ENCODE measurements around the gene INHBB.

Gene INHBB

GRCh38 chr2:120302301-120302700 is 43.6 kb upstream of the INHBB start:
- in situ Hi-C loops (cut with MboI; ENCODE audit: low sequenced_read_pairs, unreplicated experiment) = no loop called here
- no peak for DNase-seq (ENCODE audit: low spot score)
- TF ChIP-seq, protein P1, sequence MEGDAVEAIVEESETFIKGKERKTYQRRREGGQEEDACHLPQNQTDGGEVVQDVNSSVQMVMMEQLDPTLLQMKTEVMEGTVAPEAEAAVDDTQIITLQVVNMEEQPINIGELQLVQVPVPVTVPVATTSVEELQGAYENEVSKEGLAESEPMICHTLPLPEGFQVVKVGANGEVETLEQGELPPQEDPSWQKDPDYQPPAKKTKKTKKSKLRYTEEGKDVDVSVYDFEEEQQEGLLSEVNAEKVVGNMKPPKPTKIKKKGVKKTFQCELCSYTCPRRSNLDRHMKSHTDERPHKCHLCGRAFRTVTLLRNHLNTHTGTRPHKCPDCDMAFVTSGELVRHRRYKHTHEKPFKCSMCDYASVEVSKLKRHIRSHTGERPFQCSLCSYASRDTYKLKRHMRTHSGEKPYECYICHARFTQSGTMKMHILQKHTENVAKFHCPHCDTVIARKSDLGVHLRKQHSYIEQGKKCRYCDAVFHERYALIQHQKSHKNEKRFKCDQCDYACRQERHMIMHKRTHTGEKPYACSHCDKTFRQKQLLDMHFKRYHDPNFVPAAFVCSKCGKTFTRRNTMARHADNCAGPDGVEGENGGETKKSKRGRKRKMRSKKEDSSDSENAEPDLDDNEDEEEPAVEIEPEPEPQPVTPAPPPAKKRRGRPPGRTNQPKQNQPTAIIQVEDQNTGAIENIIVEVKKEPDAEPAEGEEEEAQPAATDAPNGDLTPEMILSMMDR (IDR thresholded peaks at IDR 0.05; ENCODE audit: borderline replicate concordance, control extremely low read depth, extremely low read depth, insufficient read depth, missing control alignments) = no peak

GRCh38 chr2:120303177-120303576 is 42.8 kb upstream of the INHBB start:
- in situ Hi-C loops (cut with MboI; ENCODE audit: low sequenced_read_pairs, unreplicated experiment) = no loop called here
- TF ChIP-seq, protein P1 (IDR thresholded peaks at IDR 0.05; ENCODE audit: borderline replicate concordance, control extremely low read depth, extremely low read depth, insufficient read depth, missing control alignments) = no peak
- DNase-seq (ENCODE audit: low spot score) = no peak

DNA sequence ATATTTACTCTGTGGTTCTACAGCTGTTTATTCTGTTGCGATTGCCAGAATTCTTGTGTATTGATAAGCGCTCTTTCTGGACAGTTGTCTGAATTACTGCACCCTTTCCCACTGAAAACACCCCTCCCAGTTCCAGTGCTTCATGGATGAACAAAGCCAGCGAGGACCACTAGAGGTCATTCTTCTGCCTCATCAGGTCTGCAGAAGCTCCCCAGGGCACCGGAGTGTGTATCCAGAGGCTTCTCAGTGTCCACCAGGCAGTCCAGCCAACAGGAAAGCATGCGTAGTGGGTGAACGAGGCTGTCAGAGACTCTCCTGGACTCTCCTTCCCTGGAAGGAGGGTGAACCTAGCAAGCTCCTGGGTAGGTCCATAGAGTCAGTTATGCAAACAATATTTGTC is 40.6 kb upstream of the INHBB start:
- DNase-seq (ENCODE audit: low spot score) = no peak
- TF ChIP-seq, protein P1 (IDR thresholded peaks at IDR 0.05; ENCODE audit: borderline replicate concordance, control extremely low read depth, extremely low read depth, insufficient read depth, missing control alignments) = peak; percentile 28
- in situ Hi-C loops (cut with MboI; ENCODE audit: low sequenced_read_pairs, unreplicated experiment) = no loop called here

DNA sequence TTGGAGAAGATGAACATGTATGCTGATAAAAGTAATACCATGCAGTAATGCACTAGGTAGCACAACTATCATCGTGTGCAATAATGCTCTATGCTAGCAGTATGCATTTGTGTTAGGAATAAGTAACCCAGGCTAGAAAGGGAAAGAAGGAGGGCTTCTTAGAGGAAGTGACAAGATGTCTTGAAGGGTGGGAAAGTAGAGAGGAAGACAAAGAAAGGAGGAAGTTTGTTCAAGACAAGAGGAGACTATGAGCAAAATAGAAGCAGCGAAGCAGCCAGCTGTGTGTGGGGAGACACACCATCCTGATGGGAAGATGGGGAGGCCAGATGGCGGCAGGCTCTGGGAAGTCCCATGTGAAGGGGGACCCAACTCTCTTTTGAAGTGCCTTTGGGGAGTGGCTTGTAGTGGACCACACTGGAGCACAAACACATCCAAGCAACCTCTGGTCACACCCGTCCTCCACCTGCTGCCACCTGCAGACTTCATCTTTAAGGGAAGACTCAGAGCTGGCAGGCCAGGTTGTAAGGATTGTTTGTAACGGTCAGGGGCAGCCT is 39.9 kb upstream of the INHBB start:
- TF ChIP-seq, protein P1 (IDR thresholded peaks at IDR 0.05; ENCODE audit: borderline replicate concordance, control extremely low read depth, extremely low read depth, insufficient read depth, missing control alignments) = no peak
- in situ Hi-C loops (cut with MboI; ENCODE audit: low sequenced_read_pairs, unreplicated experiment) = no loop called here
- DNase-seq (ENCODE audit: low spot score) = no peak

DNA sequence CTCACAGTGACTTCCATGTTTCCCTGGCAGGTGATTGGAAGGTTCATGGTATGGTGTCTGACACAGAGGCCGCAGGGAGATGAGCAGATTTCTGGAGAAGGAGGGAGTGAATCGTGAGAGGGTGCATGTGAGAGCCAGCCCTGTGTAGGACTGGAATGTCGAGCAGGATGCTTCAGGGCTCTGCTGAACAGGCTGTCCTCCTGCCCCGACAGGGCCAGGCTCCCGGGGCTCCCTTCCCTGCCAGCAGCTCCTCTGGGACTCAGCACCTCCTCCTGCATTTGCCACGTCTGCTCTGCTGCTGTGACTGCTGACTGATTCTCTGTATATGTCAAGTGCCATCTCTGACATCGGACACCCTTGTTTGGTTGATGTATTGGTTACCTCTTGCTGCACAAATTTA is 38.5 kb upstream of the INHBB start:
- DNase-seq (ENCODE audit: low spot score) = no peak
- in situ Hi-C loops (cut with MboI; ENCODE audit: low sequenced_read_pairs, unreplicated experiment) = no loop called here
- TF ChIP-seq, protein P1 (IDR thresholded peaks at IDR 0.05; ENCODE audit: borderline replicate concordance, control extremely low read depth, extremely low read depth, insufficient read depth, missing control alignments) = no peak

DNA sequence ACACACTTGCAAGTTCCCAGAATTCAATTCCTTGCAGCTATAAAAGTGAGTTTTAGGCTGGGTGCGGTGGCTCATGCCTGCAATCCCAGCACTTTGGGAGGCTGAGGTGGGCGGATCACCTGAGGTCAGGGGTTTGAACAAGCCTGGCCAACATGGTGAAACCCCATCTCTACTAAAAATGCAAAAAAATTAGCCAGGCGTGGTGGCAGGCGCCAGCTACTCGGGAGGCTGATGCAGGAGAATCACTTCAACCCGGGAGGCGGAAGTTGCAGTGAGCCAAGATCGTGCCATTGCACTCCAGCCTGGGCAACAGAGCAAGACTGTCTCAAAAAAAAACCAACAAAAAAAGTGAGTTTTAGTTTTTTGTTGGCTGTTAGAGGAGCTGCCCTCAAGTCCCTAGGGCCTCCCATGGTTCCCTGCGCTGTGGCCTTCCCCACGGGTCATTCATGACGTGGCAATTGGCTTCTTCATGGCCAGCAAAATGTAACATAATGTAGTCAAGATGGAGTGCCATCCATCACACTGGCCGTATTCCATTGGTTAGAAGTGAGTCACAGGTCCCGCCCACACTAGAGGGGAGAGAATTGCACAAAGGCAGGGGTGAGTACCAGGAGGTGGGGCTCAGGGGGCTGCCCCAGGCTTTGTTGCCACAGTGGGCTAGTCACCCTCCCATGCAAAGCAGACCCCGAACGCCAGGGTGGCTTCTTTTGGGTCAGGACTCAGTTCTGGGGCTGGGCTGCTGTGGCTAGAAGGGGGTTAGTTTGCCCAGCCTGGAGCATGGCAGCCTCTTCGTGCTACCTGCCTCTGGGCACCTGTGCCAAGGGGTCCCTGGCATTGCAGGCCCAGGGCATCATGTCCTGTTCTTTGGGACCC is 37.7 kb upstream of the INHBB start:
- TF ChIP-seq, protein P1 (IDR thresholded peaks at IDR 0.05; ENCODE audit: borderline replicate concordance, control extremely low read depth, extremely low read depth, insufficient read depth, missing control alignments) = no peak
- peak; percentile 59 for DNase-seq (ENCODE audit: low spot score)
- in situ Hi-C loops (cut with MboI; ENCODE audit: low sequenced_read_pairs, unreplicated experiment) = no loop called here
